ENCODE measurements around the gene DBF4.
"Not testable (repeated sequence)": the region's sequence is repeated elsewhere in the genome, so short reads cannot be mapped to it uniquely, and the experiment has no call there.

The DBF4 gene, protein sequence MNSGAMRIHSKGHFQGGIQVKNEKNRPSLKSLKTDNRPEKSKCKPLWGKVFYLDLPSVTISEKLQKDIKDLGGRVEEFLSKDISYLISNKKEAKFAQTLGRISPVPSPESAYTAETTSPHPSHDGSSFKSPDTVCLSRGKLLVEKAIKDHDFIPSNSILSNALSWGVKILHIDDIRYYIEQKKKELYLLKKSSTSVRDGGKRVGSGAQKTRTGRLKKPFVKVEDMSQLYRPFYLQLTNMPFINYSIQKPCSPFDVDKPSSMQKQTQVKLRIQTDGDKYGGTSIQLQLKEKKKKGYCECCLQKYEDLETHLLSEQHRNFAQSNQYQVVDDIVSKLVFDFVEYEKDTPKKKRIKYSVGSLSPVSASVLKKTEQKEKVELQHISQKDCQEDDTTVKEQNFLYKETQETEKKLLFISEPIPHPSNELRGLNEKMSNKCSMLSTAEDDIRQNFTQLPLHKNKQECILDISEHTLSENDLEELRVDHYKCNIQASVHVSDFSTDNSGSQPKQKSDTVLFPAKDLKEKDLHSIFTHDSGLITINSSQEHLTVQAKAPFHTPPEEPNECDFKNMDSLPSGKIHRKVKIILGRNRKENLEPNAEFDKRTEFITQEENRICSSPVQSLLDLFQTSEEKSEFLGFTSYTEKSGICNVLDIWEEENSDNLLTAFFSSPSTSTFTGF

GRCh38 chr7:87876040-87876868 is at the start of gene DBF4, which contains the start of gene SLC25A40:
DBF4 (plus strand) TSS chr7:87876493; CDS start chr7:87876733, 240 bp downstream.
SLC25A40 (minus strand) TSS chr7:87876360; CDS start chr7:87858727, 17,633 bp downstream.
- DNase-seq (ENCODE audit: low read depth, low spot score) = peak; percentile 91

DNA sequence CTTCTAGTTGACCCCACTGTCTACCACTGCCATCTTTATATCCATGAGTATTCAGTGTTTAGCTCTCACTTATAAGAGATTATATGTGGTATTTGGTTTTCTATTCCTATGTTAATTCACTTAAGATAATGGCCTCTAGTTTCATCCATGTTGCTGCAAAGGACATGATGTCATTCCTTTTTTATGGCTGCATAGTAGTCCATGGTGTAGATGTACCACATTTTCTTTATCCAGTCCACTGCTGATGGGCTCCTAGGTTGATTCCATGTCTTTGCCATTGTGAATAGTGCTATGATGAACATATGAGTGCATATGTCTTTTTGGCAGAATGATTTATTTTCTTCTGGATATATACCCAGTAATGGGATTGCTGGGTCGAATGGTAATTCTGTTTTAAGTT is 47.9 kb upstream of the DBF4 start:
- DNase-seq (ENCODE audit: low read depth, low spot score) = not testable (repeated sequence)

GRCh38 chr7:87831097-87831496 is 45.2 kb upstream of the DBF4 start:
- DNase-seq (ENCODE audit: low read depth, low spot score) = no peak

DNA sequence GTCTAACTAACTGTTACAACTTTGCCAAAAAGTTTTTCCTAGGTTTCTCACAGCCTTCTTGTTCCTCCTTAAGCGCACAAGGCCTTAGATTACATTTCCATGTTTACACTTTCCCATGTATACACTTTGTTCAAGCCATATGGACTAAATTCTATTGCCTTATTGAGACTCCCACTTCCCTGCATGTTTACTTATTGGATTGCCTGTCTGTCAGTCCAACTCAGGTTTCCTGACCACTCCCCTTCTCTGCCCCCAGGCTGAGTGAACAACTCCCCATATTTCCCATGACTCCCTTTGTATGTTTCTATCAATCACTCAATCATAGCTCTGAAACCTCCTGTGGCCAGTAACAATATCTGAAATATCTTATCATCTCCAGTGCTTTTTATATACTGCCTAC is 43.2 kb upstream of the DBF4 start:
- no peak for DNase-seq (ENCODE audit: low read depth, low spot score)

DNA sequence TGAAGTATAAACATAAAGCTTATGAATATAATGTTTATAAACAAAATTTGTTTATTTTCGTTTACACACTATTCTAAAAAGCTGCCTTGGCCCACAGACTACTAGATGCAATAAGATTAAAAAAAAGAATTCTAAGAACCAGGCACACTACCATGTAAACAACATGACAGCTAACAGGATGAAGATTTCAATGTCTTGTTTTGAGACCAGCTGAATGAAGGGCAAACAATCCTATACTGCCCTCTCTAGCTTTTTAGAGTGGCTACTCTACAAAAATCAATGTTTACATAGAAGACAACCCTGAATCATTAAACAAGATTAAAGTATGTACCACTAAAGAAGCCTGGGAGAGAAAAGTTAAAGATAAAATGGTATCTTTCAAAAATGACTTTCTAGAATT is 38.7 kb upstream of the DBF4 start:
- no peak for DNase-seq (ENCODE audit: low read depth, low spot score)

- DNase-seq (ENCODE audit: low read depth, low spot score) = no peak
Measured at GRCh38 chr7:87850836-87851593, 25.3 kb upstream of the DBF4 start.

GRCh38 chr7:87852306-87852705 is 24.0 kb upstream of the DBF4 start:
- no peak for DNase-seq (ENCODE audit: low read depth, low spot score)

- DNase-seq (ENCODE audit: low read depth, low spot score) = no peak
Measured at GRCh38 chr7:87853237-87853864, 22.9 kb upstream of the DBF4 start.

DNA sequence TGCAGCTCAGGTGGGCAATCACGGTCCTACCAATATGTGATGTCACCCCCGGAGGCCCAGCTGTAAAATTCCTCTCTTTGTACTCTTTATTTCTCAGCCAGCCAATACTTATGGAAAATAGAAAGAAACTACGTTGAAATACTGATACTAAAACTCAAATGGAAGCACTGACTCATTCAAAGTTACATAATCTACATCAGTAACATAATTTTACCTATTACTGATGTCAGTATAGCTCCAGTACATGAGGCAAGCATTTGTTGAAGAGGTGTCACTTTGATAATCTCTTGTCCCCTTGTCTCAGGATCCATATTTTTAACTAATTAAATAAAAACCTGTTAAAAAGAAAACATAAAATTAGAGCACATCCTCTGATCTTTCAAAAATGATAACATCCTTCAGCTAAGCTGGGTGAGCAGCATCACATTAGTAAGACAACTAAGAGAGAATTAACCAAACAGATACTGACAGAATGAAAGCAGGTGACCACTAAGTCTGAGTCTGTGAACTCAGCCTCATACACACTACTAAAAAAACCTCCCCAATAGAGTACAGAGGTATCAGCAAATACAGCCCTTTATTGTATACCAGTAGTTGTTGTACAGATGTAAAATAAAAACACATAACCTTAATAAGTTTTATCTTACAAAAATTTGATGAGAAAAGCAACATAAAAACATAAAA is 17.7 kb upstream of the DBF4 start:
- DNase-seq (ENCODE audit: low read depth, low spot score) = no peak

DNA sequence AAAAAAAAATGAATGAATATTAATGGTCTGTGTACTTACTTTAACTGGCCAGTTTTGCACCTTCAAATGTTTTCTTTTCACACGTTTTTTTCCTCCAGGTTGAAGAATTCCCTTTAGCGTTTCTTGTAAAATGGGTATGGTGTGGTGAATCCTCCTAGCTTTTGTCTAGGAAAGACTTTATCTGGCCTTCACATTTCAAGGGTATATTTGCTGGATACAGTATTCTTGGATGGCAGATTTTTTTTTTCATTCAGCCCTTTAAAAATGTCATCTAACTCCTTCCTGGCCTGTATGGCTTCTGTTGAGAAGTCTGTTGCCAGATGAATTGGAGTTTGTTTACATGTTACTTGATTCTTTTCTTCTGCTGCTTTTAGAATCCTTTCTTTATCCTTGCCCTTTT is 10.2 kb upstream of the DBF4 start:
- DNase-seq (ENCODE audit: low read depth, low spot score) = no peak

GRCh38 chr7:87866533-87866932 is 9.8 kb upstream of the DBF4 start:
- DNase-seq (ENCODE audit: low read depth, low spot score) = not testable (repeated sequence)

DNA sequence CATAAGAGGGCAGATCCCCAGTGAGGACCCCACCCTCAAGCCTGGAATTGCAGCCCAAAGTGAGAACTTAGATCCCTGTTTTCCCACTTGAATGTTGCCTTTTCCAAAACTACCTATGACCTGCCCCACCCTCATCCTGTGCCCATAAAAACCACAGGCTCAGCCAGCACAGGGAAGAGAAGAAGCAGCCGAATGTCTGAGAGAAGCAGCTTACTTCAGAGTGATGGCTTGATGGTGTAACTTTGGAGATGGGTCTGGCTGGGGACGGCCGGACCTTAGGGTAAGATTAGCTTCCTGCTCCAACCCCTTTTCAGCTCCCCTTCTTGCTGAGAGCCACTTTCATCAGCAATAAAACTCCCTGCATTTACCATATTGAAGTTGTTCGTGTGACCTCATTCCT is 5.8 kb upstream of the DBF4 start:
- no peak for DNase-seq (ENCODE audit: low read depth, low spot score)

- no peak for DNase-seq (ENCODE audit: low read depth, low spot score)
Measured at GRCh38 chr7:87872346-87872745, 3.9 kb upstream of the DBF4 start.

- DNase-seq (ENCODE audit: low read depth, low spot score) = not testable (repeated sequence)
Measured at GRCh38 chr7:87873328-87873727, 3.0 kb upstream of the DBF4 start.

DNA sequence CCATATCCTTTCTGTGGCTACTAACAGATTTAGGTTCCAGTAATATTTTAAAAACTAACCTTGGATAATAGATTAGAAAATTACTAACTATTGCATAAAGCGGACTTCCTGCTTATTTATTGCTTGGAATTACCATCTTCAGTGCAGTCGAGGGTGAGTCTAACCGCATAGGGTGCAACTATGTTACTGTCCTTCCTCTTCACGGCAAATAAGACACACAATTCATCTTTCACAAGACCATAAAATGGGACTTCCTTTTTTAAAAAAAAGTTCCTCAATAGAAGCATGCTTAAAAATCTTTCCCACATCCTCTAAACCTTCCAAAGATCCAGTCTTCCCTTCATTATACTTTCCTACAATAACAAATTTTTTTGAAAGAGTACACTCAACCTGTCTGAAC is 2.2 kb upstream of the DBF4 start:
- no peak for DNase-seq (ENCODE audit: low read depth, low spot score)

DNA sequence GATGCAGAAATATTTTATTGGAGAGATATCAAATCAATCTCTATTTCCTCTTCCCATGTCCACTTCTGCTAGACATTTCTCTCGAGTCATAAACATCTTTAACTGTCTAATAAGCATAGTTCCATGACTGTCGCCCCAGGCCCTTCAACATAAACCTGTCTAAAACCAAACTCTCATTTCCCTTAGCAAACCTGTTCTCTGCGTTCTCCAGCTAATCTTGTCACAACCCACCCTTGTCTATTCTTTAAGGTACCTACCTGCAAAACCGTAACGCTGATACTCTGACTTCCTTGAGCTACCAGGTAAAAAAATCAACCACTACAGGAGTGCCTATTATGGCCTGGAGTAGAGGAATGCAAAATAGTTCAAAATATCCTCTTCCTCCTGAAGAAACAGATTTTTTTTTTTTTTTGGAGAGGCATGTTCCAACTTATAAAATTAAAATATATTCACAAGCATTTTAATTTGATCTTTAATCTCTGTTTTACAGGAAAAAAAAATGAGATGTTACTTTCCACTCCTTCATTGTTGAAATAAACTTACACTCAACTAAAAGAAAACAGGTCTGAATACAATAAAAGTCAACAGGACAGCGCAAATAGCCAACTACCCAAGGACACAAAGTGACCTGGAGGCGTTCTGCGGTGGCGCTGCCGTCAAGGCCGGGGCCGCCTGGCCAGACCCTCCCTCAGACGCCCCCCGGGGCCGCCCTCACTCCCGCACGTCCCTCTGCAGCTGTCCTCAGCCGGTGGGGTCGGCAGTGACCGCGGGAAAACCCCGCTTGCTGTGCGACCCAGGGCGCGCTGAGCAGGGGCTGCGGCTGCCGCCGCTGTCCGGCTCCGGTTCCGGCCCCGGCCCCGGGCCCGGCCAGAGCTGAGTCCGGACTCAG is 898 bp upstream of the DBF4 start:
- DNase-seq (ENCODE audit: low read depth, low spot score) = no peak

DNA sequence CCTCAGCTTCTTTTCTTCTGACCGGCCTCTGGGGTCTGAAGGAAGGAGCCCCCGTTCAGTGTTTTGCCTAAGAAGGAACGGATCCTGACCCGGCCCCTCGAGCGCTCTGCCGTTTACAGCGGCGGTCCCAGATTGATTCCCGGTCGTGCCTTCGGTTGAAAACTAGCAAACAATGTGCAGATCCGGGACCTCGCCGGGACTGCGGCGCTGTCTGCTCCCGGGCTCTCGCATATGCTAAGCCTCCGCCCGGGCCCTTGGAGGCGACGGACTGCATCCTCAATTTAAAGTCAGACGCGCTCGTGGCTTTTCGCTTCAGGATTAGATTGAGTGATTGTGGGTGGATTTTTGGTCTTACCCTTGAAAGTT is 559 bp downstream of the DBF4 start:
- peak; percentile 4 for DNase-seq (ENCODE audit: low read depth, low spot score)

DNA sequence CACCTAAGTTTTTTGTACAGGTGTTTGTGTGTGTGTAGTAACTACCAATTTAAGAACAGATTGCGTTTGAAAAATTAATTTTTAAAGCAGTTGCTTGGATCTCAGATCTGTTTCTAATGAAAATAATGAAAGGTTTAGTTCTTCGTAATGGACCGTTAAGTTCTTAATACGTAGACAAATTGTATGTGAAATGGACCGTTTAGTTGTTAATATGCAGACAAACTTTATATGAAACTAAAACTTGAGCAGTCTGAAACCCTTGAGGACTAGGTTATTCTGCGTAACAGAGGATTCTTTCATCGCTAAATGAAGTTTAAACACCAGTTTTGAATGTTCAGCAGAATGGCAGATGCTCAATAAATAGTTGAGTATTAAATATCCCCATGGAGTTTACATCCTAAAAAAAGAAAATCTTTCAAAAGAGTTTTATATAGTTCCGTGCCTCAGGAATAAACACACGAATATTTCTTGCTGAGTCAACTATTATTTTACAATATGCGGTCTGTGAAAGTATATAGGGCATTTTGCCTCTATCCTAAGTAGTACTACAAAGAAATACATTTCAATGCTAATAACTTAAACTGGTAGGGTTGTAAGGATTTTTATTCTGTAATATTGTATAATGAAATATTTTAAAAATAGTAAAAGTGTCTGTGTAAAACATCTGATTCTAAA is 1.2 kb downstream of the DBF4 start:
- DNase-seq (ENCODE audit: low read depth, low spot score) = no peak

DNA sequence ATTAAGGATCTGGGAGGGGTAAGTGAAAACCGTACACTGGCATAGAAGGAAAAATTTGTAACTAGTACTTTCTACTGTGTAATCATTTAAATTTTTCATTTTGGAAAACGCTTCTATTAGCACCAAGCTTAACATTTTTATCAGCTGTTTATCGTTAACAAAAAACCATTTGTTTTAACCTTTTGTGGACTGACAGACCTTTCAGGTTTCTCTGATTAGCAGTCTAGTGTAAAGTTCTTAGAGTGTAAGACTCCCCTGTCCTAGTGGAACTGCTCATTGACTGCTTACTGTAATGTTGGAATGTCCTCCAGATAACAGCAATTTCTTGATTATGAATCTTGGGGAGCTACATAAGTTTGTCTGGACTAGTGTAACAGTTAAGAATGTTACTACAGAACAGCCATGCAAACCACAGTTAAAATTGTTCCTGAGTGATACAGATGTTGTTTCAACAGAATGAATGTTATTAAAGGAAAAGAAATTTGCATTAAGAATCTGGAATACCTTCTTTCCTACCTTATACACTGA is 2.0 kb downstream of the DBF4 start:
- no peak for DNase-seq (ENCODE audit: low read depth, low spot score)

Data from activated naive CD8-positive, alpha-beta T cell treated with anti-CD3 and anti-CD28 coated beads, Interleukin-2, amount 50 U/mL, for 16 hours (primary cell).